GM12865 (cell line): ENCODE measurements around the gene CNGA1.

Experiments
- DNase-seq: peaks from one replicate; pipeline ENCODE4 v3.0.0; 2010; ENCODE audit warnings: low read depth
- H3K4me3 ChIP-seq: 2 replicates; pipeline ENCODE4 v1.5.1; 2011; ENCODE audit warnings: mild to moderate bottlenecking, low read depth, low read length, control low read depth
- TF ChIP-seq, protein P1 (sequence below): IDR thresholded peaks from 2 replicates; pipeline ENCODE4 v1.5.1; 2011; ENCODE audit warnings: low read length, control low read depth, low read depth, inconsistent platforms; ENCODE audit not compliant: insufficient read depth; ENCODE audit errors: missing control alignments

CNGA1 gene

DNA sequence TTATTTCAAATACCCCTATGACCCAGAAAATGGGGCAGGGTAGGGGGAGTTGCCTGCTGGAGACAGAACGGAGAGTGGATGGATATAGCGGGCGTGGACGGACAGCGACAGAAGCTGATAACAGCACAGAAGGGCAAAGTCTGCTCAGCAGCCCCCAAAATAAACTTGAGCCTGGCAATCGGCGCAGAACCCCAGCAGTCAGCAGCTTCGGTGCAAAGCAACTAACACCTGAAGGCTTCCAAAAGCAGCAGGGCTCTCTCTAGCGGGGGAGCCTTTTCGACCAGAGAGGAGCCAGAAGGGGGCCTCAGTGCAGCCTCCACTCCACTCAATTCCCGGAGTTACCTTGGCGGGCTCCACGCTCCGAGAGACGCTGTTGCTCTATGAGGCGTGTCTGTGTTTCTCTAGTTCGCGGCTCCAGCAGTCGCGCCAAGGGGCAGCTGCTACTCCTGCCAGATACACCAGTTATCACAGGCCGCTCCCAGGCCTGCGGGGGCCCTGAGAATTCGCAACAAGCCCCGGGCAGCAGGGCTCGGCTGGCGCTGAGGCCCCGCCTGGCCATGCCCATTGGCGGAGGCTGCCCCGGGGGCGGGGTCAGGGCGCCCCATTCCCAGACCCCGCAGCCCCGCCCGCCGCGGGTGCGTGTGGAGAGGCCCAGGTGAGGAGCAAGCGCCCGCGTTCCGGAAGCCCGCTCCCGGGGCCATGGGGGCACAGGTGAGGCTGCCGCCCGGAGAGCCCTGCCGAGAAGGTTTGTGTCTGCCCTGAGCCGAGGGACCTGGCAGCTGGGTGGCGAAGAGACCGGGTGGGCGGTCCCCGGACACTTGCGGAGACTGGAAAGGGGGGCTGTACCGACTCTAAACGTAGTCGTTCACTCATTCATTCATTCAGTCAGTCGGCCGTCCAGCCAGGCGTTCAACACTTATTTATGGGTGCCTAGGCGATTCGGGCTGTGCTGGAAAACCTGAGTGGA, at the start of gene CNGA1, which contains the start of gene NIPAL1:
CNGA1 (minus strand) TSS at position 541 of the 967 bp plus-strand sequence. CDS start 63,992 bp downstream, outside the sequence.
NIPAL1 (plus strand) TSS at position 632 of the 967 bp plus-strand sequence; CDS start at position 700, 68 bp downstream.
- TF ChIP-seq, protein P1, sequence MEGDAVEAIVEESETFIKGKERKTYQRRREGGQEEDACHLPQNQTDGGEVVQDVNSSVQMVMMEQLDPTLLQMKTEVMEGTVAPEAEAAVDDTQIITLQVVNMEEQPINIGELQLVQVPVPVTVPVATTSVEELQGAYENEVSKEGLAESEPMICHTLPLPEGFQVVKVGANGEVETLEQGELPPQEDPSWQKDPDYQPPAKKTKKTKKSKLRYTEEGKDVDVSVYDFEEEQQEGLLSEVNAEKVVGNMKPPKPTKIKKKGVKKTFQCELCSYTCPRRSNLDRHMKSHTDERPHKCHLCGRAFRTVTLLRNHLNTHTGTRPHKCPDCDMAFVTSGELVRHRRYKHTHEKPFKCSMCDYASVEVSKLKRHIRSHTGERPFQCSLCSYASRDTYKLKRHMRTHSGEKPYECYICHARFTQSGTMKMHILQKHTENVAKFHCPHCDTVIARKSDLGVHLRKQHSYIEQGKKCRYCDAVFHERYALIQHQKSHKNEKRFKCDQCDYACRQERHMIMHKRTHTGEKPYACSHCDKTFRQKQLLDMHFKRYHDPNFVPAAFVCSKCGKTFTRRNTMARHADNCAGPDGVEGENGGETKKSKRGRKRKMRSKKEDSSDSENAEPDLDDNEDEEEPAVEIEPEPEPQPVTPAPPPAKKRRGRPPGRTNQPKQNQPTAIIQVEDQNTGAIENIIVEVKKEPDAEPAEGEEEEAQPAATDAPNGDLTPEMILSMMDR: peak; percentile 38
- peak; percentile 69 for DNase-seq
- H3K4me3 ChIP-seq: peak within 1 kb of the TSS; percentile 78

DNA sequence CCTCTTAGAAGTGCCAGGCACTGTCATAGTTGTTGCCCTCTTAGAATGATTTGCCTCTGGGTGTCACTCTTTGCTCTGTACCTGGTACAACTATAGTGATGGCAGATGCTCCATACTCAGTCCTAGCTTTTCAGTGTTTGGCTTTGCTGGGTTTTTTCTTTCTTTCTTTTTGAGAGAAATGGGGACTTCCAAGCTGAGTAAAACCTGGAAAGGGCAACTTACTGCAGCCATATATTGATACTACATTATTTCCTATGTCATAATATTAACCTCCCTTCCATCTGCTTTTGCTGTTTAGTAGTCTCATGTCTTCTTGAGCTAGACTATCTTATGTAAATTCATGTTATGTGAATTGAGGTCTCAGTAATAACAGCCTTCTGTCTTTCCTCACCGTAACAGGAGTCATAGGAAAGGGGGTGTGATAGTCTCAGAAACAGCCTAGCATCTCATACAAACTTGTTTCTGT, 49.1 kb upstream of the CNGA1 start:
- no peak overlapping the region for H3K4me3 ChIP-seq
- TF ChIP-seq, protein P1: no peak
- peak; percentile 62 for DNase-seq

DNA sequence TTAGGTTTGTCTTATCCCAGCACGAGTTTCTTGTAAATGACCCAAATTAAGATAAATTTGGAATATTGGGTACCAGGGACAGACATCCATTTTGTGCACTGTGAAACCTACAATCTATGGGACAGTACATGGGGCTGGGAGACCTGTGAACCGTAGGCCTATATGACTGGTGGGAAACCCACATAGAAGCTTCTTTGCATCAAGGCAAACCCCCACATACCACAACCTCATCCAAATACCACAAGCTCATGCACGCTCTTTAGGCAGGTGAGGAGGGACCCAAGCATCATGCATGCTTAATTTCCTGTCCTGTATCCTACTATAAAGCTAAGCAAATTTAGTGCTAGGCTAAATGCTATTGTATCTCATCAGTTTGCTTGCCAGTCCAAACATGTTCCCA, 47.9 kb upstream of the CNGA1 start:
- TF ChIP-seq, protein P1: no peak
- peak; percentile 55 for DNase-seq
- H3K4me3 ChIP-seq: no peak overlapping the region

GRCh38 chr4:48058617-48059530, 42.4 kb upstream of the CNGA1 start:
- no peak overlapping the region for H3K4me3 ChIP-seq
- DNase-seq: no peak
- TF ChIP-seq, protein P1: no peak

GRCh38 chr4:48051078-48051477, 34.6 kb upstream of the CNGA1 start:
- DNase-seq: no peak
- H3K4me3 ChIP-seq: no peak overlapping the region
- TF ChIP-seq, protein P1: no peak

DNA sequence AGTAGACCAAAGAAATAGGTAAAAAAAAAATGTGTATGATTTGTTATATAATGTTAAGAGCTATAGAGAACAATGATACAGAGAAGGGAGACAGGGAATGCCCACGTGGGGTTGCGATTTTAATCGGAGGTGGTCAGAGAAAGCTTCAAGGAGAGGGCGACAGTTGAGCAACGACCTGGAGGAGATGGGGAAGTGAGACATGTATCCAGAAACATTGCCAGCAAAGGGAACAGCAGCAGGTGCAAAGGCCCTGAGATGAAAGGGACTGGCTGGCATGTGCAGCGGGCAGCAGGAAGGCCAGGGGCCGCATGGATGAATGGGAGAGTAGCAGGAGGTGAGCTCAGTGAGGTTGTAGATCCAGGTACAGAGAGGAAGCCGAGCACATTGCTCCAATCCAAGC, 33.0 kb upstream of the CNGA1 start:
- TF ChIP-seq, protein P1: no peak
- DNase-seq: no peak

More for the DNA sequence above, 33.0 kb upstream of the CNGA1 start:
- no peak overlapping the region for H3K4me3 ChIP-seq
